K562 (cell line): ENCODE data around the gene QRICH1.

ENCODE experiments used
- CTCF ChIP-seq, 3 experiments: IDR thresholded peaks in 2 of 3; conservative IDR thresholded peaks in 1 of 3; 2 replicates each; pipeline ENCODE4 v1.5.1; 2011 to 2012; ENCODE audit warnings: low read length in 3 of 3, mild to moderate bottlenecking in 3 of 3, control low read depth in 2 of 3, improper control_type of control experiment in 1 of 3, inconsistent platforms in 1 of 3, low read depth in 1 of 3, mixed read lengths in 1 of 3, moderate library complexity in 1 of 3; ENCODE audit not compliant: insufficient read depth in 2 of 3
- HDAC2 ChIP-seq: fragments of 450-650 bp; IDR thresholded peaks from 2 replicates; pipeline ENCODE4 v1.6.1; 2016; ENCODE audit warnings: mild to moderate bottlenecking
- HMGN3 ChIP-seq: IDR thresholded peaks from 2 replicates; pipeline ENCODE4 v1.6.1; 2011; ENCODE audit warnings: borderline replicate concordance, low read depth, mild to moderate bottlenecking, mixed read lengths, low read length; ENCODE audit not compliant: insufficient read length; ENCODE audit errors: extremely low read depth
- NFRKB ChIP-seq: fragments of 450-650 bp; IDR thresholded peaks from 2 replicates; pipeline ENCODE4 v1.6.1; 2016; ENCODE audit warnings: low read depth
- PCBP2 ChIP-seq: fragments of 200-400 bp; formaldehyde crosslinking; IDR thresholded peaks from 2 replicates; pipeline ENCODE4 v1.6.1; 2018; ENCODE audit warnings: low read length, low read depth, mild to moderate bottlenecking, moderate library complexity; ENCODE audit not compliant: poor library complexity, severe bottlenecking
- ZNF696 ChIP-seq: fragments of 250-450 bp; sonication (Bioruptor Pico); conservative IDR thresholded peaks from 2 replicates; pipeline ENCODE4 v1.4.0; 2020; ENCODE audit warnings: mild to moderate bottlenecking, moderate library complexity

- TF ChIP-seq ZNF696 (CRISPR knock-in tag) (no peak), PCBP2 (no peak), HMGN3 (no peak), CTCF (IDR thresholded peaks at IDR 0.05 in 2 of 3, conservative IDR thresholded peaks at IDR 0.05 in 1 of 3; ENCODE audit: insufficient read depth in 2 of 3, low read depth in 1 of 3, low read length in 3 of 3) (no peak), NFRKB (no peak), HDAC2 (no peak)
Observed at GRCh38 chr3:49076646-49077045, 17.2 kb downstream of the QRICH1 start.
